Sigmoid colon (tissue), 7 donors: Measurements from ENCODE around the gene DMXL2. TPM values are rescaled to one million over a fixed set of nuclear protein-coding genes. Genes with fewer than 3 reads are reported as not detected.

Experiments used
- DNase-seq: peaks from one replicate; pipeline ENCODE4 v3.0.0-alpha.2; 2019
- H3K27ac ChIP-seq, 4 donors: fragments of 200-600 bp; sonication (generic); one replicate each; pipeline ENCODE4 v1.5.1; 2016 to 2019; ENCODE audit warnings: mild to moderate bottlenecking in 1 of 4
- H3K27me3 ChIP-seq, 3 donors: fragments of 200-600 bp; sonication (generic); one replicate each; pipeline ENCODE4 v1.5.1; 2019; ENCODE audit warnings: mild to moderate bottlenecking in 1 of 3
- H3K36me3 ChIP-seq, 4 donors: fragments of 200-600 bp; sonication (generic); one replicate each; pipeline ENCODE4 v1.5.1; 2016 to 2019
- H3K4me1 ChIP-seq, 4 donors: fragments of 200-600 bp; sonication (generic); one replicate each; pipeline ENCODE4 v1.5.1; 2017 to 2019
- H3K4me3 ChIP-seq, 4 donors: fragments of 200-600 bp; sonication (generic); one replicate each; pipeline ENCODE4 v1.5.1; 2017 to 2019; ENCODE audit warnings: mild to moderate bottlenecking in 2 of 4, moderate library complexity in 1 of 4
- H3K9me3 ChIP-seq, 4 donors: fragments of 200-600 bp in 3 of 4; sonication (generic) in 3 of 4; one replicate each; pipeline versions ENCODE4 v1.5.1 to v1.6.1; 2013 to 2019
- EP300 ChIP-seq, 4 donors: sonication (generic); formaldehyde crosslinking; IDR thresholded peaks; one replicate each; pipeline ENCODE4 v1.6.1; 2017; ENCODE audit warnings: antibody characterized with exemption in 4 of 4
- POLR2A ChIP-seq, 2 donors: fragments of 450-650 bp; IDR thresholded peaks; one replicate each; pipeline ENCODE4 v1.6.1; 2016; ENCODE audit warnings: antibody characterized with exemption in 2 of 2, mild to moderate bottlenecking in 2 of 2, moderate library complexity in 2 of 2
- POLR2AphosphoS5 ChIP-seq, 4 donors: sonication (generic); formaldehyde crosslinking; IDR thresholded peaks; one replicate each; pipeline ENCODE4 v1.6.1; 2017; ENCODE audit warnings: antibody characterized with exemption in 4 of 4
- WGBS, 2 donors: extraction: QIAGEN DNeasy Blood & Tissue Kit; methylation state at CpG; one replicate each; pipeline ENCODE4 v1.1.7; 2013; 5-methylcytosine and 5-hydroxymethylcytosine counted together
- intact Hi-C: fragments of 100-400 bp; cut with DNase I; formaldehyde crosslinking; loops from one replicate; pipeline ENCODE4 v1.15.1; 2023
- polyA plus RNA-seq, 3 donors: library from polyadenylated mRNA; stranded (reverse); fragments of 200-250 nt; gene quantifications; one replicate each; pipeline ENCODE4 v1.2.3, GENCODE V29; 2013
- total RNA-seq, 4 donors: library from RNA; depleted of rRNA; stranded (reverse); fragments of >200 nt; gene quantifications; one replicate each; pipeline ENCODE4 v1.1.0, GENCODE V29; 2016
- TF ChIP-seq, protein P1 (sequence below), 4 experiments: fragments of 450-650 bp in 3 of 4; fragments of 200-600 bp in 1 of 4; IDR thresholded peaks; one replicate each; pipeline ENCODE4 v1.5.1; 2016 to 2019; ENCODE audit warnings: antibody characterized with exemption in 4 of 4, mild to moderate bottlenecking in 3 of 4, moderate library complexity in 2 of 4
- donor health status: healthy with polysubstance abuse.
- donor health status: Bipolar disorder and iron deficiency.
- donor health status: healthy.

The DMXL2 gene
- total and polyA plus RNA-seq, 7 donors, result 5.5 to 64.5 (median 34.6) TPM

DNA sequence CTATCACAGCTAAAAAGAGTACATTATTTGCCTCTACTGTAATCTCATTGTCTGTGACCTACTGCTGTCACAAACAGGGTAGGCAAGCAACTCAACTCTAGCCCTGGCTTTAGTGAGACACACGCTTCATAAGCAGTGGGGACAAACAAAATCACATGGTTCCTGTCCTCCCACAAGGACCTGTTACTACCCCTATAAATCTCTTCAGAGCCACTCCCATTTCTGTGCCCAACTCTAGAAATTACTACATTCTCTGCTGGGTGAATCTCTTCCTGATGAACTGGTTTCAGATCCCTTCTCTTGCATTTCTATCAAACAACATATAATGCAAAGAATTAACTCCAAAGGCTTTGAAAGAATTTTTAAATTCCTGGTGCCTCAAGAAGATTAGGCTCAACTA, 117.3 kb downstream of the DMXL2 start:
- TF ChIP-seq POLR2AphosphoS5 (IDR thresholded peaks at IDR 0.05) (no peak), EP300 (IDR thresholded peaks at IDR 0.05) (no peak), POLR2A (IDR thresholded peaks at IDR 0.05) (no peak)
- TF ChIP-seq, protein P1, sequence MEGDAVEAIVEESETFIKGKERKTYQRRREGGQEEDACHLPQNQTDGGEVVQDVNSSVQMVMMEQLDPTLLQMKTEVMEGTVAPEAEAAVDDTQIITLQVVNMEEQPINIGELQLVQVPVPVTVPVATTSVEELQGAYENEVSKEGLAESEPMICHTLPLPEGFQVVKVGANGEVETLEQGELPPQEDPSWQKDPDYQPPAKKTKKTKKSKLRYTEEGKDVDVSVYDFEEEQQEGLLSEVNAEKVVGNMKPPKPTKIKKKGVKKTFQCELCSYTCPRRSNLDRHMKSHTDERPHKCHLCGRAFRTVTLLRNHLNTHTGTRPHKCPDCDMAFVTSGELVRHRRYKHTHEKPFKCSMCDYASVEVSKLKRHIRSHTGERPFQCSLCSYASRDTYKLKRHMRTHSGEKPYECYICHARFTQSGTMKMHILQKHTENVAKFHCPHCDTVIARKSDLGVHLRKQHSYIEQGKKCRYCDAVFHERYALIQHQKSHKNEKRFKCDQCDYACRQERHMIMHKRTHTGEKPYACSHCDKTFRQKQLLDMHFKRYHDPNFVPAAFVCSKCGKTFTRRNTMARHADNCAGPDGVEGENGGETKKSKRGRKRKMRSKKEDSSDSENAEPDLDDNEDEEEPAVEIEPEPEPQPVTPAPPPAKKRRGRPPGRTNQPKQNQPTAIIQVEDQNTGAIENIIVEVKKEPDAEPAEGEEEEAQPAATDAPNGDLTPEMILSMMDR (IDR thresholded peaks at IDR 0.05), result no peak
- Histone ChIP-seq H3K9me3 (peaks cover 0 to under 1% (median 0%) of the 10 kb centered on the region in 4 donors), H3K4me1 (no peaks in the 10 kb centered on the region), H3K36me3 (peaks cover 0 to 17% (median 0%) of the 10 kb centered on the region in 4 donors), H3K27me3 (no peaks in the 10 kb centered on the region), H3K27ac (no peak overlapping the region), H3K4me3 (no peak overlapping the region)
- 81 to 85% methylated on average over 1 of the region's 1 CpG for WGBS, 2 donors
- no peak for DNase-seq
- intact Hi-C loops, result no loop called here

DNA sequence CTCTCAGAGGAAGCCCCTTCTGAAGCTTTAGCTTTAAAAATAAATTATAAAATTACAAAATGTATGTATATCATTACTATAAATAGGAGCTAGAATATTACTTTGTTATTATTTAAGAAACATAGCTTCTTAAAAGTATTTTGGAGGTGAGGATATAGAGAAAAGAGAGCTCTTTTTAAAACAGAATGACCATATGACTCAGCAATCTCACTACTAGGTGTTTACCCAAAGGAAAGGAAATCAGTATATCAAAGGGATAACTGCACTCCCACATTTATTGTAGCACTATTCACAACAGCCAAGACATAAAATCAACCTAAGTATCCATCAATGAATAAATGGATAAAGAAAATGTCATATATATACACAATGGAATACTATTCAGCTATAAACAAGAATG, 119.6 kb downstream of the DMXL2 start:
- Histone ChIP-seq H3K36me3 (peaks cover 0 to 26% (median 5%) of the 10 kb centered on the region in 4 donors), H3K27me3 (no peaks in the 10 kb centered on the region), H3K4me1 (no peaks in the 10 kb centered on the region), H3K4me3 (no peak overlapping the region), H3K9me3 (no peaks in the 10 kb centered on the region), H3K27ac (no peak overlapping the region)
- TF ChIP-seq POLR2A (IDR thresholded peaks at IDR 0.05), result no peak
- TF ChIP-seq EP300 (IDR thresholded peaks at IDR 0.05), result no peak
- TF ChIP-seq POLR2AphosphoS5 (IDR thresholded peaks at IDR 0.05), result no peak
- TF ChIP-seq, protein P1 (IDR thresholded peaks at IDR 0.05), result no peak
- no peak for DNase-seq
- intact Hi-C loops, result no loop called here

- Histone ChIP-seq H3K36me3 (peaks cover 0 to 21% (median 5%) of the 10 kb centered on the region in 4 donors), H3K4me1 (no peaks in the 10 kb centered on the region), H3K27ac (no peak overlapping the region), H3K27me3 (no peaks in the 10 kb centered on the region), H3K9me3 (no peaks in the 10 kb centered on the region), H3K4me3 (no peak overlapping the region)
- TF ChIP-seq, protein P1 (IDR thresholded peaks at IDR 0.05), result no peak
- TF ChIP-seq EP300 (IDR thresholded peaks at IDR 0.05) (no peak), POLR2AphosphoS5 (IDR thresholded peaks at IDR 0.05) (no peak), POLR2A (IDR thresholded peaks at IDR 0.05) (no peak)
- DNase-seq, result no peak
- 90 to 95% methylated on average over 5 of the region's 5 CpGs for WGBS, 2 donors
- intact Hi-C loops, result no loop called here
Measured at GRCh38 chr15:51499379-51499976, 123.1 kb downstream of the DMXL2 start.

DNA sequence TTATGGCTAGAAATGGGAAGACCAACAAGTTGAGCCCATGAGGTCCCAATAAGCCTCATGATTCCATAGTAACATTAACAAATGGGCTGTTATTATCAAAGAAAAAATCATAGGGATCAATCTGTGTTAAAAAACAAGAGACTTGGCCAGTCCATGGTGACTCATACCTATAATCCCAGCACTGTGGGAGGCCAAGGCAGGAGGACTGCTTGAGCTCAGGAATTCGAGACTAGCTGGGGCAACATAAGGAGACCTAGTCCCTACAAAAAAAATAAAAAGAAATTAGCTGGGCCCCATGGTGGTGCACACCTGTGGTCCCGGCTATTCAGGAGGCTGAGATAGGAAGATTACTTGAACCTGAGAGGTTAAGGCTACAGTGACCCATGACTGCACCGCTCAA, 124.8 kb downstream of the DMXL2 start:
- Histone ChIP-seq H3K4me3 (no peak overlapping the region), H3K4me1 (no peaks in the 10 kb centered on the region), H3K9me3 (no peaks in the 10 kb centered on the region), H3K27me3 (no peaks in the 10 kb centered on the region), H3K27ac (no peak overlapping the region), H3K36me3 (peaks cover 0 to 21% (median 5%) of the 10 kb centered on the region in 4 donors)
- intact Hi-C loops, result no loop called here
- 95 to 96% methylated on average over 3 of the region's 3 CpGs for WGBS, 2 donors
- TF ChIP-seq POLR2A (IDR thresholded peaks at IDR 0.05) (no peak), EP300 (IDR thresholded peaks at IDR 0.05) (no peak), POLR2AphosphoS5 (IDR thresholded peaks at IDR 0.05) (no peak)
- TF ChIP-seq, protein P1 (IDR thresholded peaks at IDR 0.05), result no peak
- no peak for DNase-seq

DNA sequence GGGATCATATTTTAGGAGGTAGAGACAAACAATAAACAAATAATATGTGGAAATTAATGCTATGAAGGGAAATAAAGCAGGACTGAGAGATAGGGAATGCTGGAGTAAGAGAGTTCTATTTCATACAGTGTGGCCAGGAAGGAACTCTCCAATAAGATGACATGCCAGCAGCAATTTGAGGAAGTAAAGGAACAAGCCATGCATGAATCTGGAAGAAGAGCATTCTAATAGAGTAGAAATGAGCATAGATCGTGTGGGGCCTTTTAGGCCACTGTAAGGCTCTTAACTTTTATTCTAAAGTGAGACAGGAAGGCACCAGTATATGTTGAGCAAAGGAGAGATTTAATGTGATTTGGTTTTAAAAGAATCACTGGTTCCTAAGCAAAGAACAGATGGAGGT, 126.3 kb downstream of the DMXL2 start:
- no peaks in the 10 kb centered on the region for H3K4me1 ChIP-seq
- TF ChIP-seq, protein P1 (IDR thresholded peaks at IDR 0.05), result no peak
- no peak for TF ChIP-seq POLR2A (IDR thresholded peaks at IDR 0.05)
- TF ChIP-seq POLR2AphosphoS5 (IDR thresholded peaks at IDR 0.05), result no peak
- no peak for TF ChIP-seq EP300 (IDR thresholded peaks at IDR 0.05)
- H3K9me3 ChIP-seq, result no peaks in the 10 kb centered on the region
- no peak overlapping the region for H3K27ac ChIP-seq
- no peaks in the 10 kb centered on the region for H3K27me3 ChIP-seq
- intact Hi-C loops, result no loop called here
- DNase-seq, result no peak
- 82 to 83% methylated on average over 1 of the region's 1 CpG for WGBS, 2 donors
- no peak overlapping the region for H3K4me3 ChIP-seq
- H3K36me3 ChIP-seq, result peaks cover 0 to 12% (median 5%) of the 10 kb centered on the region in 4 donors
